Measurements from ENCODE around the gene GDI1. TPM values are rescaled to one million over a fixed set of nuclear protein-coding genes. Genes with fewer than 3 reads are reported as not detected.

GDI1 gene
- total RNA-seq, 1 donor from 2014 or later = 55.4 TPM

DNA sequence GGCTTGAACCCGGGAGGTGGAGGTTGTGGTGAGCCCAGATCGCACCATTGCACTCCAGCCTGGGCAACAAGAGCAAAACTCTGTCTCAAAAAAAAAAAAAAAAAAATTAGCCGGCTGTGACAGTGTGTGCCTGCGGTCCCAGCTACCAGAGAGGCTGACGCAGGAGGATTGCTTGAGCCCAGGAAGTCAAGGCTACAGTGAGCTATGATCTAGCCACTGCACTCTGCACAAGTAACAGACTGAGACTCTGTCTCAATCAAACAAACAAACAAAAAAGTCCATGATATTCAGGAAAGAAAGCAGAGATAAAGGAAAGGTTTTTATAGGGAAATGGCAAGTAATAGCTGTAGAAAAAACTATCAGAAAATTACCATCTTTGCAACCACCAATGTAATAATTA, 44.2 kb downstream of the GDI1 start:
- DNase-seq (ENCODE audit: low spot score) = no peak

DNA sequence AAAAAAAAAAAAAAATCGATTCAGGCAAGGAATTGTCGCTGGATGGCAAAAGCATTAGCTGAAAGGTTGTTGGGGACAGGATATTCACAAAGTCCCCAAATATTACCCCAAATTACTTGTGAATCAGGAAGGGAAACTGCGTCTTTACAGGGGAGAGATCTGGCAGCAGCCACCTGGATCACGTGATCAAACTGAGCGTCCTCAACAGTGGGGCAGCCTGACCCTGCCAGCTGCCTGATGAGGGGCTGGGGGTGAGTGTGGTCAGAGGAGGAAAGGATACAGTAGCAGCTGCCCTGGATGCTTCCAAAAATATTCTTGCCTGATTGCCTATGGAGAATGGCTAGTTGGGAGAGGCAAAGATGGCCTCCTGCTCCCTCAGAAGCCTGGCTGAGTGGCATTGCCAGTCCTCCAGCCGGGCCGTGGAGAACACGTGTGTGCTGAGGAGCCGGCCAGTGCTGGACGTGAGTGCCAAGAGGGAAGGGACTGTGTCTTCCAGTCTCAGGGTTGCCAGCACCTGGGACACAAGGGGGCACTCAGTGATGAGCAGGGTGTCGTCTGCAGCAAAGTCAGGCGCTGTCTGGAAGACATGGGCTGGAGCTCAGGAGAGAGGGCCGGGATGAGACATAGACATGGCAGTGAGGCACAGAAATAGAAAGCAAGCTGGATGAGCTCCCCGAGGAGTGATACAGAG, 45.1 kb downstream of the GDI1 start:
- no peak for DNase-seq (ENCODE audit: low spot score)

DNA sequence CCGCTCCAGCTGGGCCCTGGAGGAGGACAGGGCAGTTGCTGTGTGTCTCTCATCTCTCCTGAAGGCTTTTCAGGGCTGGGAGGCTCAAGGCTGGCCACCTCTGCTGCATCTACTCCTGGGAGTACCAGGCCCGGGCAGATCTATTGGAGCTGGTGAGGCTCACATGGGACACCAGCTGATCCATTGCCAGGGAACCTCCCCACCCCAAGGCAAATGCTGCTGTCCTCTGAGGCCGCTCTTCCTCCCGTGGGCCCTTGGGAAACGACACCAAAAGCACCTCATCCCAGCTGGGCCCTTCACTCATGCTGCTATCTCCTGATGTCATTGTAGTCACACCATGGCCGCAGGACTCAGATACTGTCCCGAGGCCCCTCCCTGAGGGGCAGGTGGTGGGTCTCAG, 45.8 kb downstream of the GDI1 start:
- DNase-seq (ENCODE audit: low spot score) = no peak

DNA sequence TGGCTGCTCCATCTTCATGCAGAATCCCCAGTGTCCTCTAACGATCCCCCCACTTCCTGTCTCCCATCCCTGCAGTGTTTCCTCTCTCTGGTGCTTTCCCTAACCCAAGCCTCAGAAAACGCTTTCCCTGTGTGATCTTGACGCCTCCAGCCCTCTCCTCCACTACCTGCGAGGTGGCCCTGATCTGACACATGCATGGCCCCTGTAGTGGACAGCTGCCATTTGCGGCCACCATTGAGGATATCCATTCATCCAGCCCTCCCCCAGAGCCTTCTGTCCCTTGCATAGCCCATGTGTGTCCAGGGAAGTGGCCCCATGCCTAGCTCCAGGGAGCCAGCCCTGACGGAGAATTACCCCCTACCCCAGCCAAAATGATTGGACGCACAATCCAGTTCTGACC, 46.4 kb downstream of the GDI1 start:
- DNase-seq (ENCODE audit: low spot score) = no peak

DNA sequence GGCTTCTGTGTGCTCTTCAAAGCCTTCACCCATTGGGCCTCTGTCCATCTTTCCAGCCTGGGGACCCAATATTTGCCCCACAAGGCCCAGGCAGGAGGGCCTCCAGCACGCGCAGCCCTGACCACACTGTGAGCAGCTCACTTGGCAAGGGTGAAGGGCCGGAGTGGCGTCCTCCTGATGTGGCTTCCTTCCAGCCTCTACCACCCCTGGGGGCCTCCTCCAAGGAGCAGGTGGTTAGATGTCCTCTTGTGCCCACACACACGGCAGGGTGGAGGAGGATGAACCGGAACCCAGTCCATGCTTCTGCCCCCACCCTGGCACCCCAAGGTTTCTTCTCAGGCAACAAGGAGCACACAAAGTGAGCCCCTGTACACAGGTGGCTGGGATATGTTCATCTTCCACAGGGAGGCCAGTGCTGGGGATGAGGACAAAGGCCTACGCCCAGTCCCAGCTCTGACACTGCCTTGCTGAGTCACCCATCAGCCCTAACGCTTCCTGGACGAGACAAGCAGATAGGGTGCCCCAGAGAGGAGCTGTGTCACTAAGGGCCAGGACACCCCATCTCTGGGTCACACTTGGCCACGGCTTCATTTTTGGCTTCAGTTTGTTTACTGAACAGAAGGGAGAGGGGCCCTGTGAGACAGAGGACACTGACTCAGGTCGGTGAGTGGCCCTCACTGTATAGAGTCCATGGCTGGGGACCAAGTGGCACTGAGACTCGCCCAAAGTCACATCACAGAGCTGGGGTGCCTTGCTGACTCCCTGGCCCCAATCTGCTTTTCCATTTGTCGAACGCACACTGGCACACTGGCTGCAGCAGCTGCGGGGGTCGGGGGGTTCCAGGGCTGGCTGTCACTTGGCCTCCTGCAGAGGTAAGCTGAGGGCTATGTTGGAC, 47.5 kb downstream of the GDI1 start:
- DNase-seq (ENCODE audit: low spot score) = no peak

DNA sequence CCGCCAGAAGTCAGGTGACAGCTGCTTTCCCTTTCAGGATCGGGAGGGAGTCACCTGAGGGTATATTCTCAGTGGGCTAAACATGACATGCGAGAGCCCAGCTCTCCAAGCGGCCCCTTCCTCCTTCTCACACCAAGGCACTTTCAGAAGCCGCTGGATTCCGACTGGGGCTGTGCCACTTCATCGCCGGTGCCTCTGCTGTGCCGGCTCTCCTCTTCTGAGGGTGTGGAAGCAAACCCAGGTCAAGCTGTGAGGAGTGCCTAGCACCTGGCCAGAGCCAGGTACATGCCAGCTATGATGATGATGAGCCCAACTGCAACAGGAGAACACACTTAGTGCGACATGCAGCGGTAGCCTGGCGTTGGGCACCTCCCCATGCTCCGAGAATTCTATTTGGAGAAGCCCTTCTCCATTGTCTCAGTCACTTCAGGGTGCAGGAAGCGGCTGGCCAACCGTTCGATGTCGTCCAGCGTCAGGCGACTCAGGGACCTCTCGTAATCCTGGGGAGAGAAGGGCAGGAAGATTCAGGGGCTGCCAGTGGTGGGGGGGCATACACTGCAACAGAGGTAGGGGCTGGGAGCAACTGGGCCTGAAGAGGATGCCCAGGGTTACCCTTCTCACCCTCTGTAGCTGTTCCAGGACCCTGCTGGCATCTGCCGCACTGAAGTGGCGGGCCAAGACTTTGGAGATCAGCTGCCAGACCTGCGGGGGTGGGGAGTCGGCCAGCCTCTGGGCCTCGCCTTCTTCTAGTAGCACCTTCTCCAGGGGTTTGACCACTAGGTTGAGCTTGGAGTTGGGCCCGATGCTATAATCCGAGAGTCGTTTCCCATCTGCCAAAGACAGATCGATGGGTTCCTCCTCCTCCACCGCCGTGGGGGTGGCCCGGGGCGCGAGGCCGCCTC, 48.4 kb downstream of the GDI1 start:
- DNase-seq (ENCODE audit: low spot score) = no peak

DNA sequence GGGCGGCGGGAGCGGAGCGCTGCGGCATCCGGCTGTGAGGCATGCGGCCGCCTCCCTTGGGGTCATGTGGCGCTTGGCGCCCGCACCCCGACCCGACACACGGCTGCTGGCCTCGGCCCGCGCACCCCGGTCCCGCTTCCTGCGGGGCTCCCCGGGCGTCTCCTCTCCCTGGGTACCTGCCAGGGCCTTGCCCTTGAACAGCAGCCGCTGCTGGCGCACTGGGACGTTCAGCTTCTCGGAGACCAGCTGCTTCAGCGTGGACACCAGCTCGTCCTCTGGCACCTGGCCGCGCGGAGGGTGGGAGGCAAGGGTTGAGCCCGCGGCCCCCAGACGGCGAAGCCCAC, 49.1 kb downstream of the GDI1 start:
- peak; percentile 6 for DNase-seq (ENCODE audit: low spot score)

DNA sequence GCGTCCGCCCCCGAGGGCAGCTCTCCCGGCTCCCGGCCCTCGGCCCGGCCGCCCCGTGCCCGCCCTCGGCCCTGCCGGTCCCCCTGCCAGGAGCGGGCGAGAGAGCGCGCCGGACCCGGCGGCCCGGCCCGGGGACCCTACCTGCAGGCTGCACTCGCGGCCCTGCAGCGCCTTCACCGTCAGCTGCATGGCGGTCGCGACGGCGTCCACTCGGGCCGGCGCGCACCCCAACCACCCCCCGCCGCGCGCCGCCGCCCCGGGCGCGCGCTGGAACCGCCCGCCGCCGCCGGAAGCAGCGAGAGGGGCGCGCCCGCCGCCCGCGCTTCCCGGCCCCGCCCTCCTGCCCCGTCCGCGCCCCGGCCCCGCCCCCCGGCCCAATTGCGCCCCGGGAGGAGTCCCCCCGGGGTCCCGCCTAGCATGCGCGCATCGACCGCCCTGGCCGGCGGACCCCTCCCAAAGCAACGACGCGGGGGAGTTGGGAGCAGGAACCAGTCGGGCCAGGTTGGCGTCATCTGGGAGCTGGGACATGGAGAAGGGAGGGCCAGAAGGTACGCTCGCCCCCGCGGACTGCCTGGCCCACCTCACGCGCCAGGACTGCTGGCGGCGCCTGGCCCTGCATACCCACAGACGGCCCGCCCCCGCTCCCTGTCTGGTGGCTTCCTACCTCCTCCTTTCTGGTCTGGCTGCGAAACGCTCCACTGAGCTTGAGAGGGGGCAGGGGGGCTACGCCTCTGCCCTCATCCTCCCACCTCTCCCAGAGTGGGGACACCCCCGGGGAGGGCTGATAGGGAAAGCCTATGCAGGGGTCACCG, 49.6 kb downstream of the GDI1 start, which contains the start of gene UBL4A:
Gene UBL4A (minus strand): TSS at position 220 of the 812 bp plus-strand sequence. CDS start 31 bp downstream, at position 189.
- peak; percentile 73 for DNase-seq (ENCODE audit: low spot score)

DNA sequence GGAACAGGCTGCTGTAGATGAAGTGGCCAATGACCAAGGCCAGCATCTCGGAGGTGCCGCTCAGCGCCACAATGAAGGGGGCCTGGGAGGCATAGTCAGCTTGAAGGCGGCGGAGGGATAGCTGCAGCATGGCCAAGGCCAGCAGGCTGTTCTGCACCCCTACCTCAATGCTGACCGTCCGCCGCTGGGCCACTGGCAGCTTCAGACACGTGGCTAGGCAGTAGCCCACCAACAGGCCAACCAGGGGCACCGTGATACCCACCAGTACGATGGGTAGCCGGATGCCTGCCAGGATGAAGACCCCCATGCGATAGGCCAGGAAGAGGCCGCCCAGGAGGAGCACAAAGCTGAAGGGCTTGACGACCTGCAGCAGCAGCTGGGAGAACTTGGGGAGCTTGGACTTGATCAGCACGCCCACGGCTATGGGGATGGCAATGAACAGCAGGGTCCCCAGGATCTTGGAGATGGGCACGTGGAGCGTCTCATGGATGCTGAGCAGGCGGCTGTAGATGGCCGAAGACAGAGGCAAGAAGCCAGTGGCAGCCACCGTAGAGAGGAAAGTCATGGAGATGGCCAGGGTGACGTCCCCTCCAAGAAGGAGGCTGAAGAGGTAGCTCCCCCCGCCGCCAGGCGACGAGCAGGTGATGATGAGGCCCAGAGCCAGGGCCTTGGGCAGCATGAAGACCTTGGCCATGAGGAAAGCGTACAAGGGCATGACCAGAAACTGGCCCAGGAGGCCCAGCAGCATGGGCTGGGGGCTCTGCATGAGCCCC, 50.8 kb downstream of the GDI1 start:
- no peak for DNase-seq (ENCODE audit: low spot score)

DNA sequence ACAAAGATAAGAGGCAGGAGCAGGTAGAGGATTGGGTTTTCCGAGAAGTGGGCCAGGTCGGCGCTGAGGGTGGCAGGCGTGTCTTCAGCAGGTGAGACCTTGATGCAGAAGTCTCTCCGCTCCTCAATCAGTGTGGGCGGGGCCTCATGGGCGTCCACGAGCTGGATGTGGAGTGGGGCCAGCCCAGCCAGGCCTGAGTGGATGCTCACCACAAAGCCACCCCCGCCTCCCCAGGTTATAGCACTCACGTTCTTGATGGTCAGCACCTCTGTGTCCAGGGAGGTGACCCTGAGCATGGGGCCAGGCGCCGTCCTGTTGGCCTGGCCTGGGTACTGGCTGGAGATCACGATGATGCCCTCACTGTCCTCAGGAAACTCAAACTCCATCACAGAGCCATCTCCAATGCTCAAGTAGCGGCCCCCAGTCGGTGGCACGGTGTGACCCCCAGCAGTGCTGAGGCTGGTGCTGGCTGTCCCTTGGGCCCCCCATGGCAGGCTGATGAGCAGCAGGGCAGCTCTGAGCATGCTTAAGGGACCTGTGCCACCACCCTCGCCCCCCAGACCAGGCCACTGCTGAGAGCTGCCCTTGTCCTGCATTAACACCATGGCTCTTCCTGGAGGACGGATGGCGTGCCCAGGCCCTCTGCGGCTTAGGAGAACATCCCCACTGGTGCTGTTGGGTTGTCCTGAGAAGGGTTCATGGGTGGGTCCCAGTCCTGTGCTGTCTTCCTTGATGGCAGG, 51.6 kb downstream of the GDI1 start:
- no peak for DNase-seq (ENCODE audit: low spot score)

DNA sequence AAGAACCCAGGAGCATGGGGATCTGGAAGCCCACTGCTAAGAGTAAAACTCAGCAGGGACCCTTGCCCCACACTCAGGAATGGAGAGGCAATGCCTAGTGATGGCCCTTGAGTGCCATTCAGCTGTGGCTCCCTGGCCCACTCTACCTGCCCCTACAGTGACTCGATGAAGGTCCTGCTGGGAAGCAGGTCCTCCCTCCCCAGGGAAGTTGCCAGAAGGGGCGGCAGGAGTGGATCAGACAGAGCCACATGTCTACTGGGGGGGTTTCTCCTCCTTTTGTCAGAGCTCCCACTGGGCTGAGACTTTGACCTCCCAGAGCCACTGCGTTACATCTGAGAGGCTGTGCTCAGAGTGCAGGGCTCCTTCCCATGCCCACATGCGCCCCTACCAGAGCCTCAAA, 52.2 kb downstream of the GDI1 start:
- DNase-seq (ENCODE audit: low spot score) = no peak

DNA sequence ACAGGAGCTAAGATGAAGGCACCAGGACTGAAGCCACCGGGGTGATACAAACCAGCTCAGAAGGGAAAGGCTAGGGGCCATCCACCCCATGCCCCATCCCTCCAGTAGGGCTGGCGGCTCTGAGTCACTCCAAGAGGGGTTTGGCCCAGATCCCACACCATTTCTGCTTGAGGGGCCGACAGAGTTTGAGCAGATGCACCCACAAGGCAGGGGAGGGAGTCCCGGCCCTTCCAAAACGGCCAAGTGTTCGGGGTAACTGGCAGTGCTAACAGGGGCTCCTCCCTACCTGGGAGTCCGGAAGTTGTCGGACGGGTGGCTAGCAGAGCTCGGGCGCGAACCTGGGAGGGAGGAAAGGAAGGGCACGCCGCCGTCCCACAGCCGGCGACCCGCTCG, 53.1 kb downstream of the GDI1 start:
- DNase-seq (ENCODE audit: low spot score) = peak; percentile 44

DNA sequence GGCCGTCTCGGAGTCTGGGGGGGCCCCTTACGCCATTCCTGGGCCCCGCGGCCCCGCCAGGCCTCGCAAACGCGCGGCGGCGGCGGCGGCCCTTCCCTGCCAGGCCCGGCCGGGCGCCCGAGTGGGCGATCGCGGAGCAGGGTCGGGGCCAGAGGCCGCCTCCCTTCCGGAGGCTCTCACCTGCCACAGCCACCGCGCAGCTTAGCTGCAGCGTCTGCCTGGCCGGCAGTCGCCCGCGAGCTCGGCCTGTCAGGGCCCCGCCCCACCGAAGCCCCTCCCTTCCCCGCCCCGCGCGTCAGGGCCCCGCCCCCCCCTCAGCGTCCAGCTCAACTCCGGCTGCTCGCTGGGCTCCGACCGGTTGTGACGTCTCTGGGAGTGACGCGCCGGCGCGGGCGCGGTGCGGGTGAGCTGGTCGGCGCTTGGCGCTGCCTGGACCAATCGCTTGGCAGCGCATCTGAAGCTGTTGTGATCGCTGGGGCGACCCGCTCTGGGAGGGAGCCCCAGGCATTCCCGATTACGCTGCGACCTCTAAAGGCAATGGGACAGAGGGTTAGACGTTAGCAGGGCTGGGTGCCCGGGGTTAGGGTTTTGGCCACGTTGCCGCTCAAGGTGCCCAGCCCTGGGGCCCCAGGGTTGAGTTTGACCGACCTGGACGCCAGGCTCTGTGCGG, 53.6 kb downstream of the GDI1 start, which contains the start of gene SLC10A3:
Gene SLC10A3 (minus strand): TSS at position 216 of the 670 bp plus-strand sequence. CDS start 1,689 bp downstream, outside the sequence.
- peak; percentile 94 for DNase-seq (ENCODE audit: low spot score)

Other genes starting within 250 kb of the GDI1 start
- not detected for gene OPN1MW2, start 217.4 kb upstream of the GDI1 start, total RNA-seq (ENCODE audit: insufficient read depth, low replicate concordance)
- not detected for gene OPN1MW3, start 179.6 kb upstream of the GDI1 start, total RNA-seq (ENCODE audit: insufficient read depth, low replicate concordance)
- gene TEX28, start 142.0 kb upstream of the GDI1 start, total RNA-seq (ENCODE audit: insufficient read depth, low replicate concordance) = not detected
- gene TKTL1, start 141.4 kb upstream of the GDI1 start, total RNA-seq (ENCODE audit: insufficient read depth, low replicate concordance) = 22.4 TPM
- 4,615 TPM for gene FLNA, start 62.5 kb upstream of the GDI1 start, total RNA-seq (ENCODE audit: insufficient read depth, low replicate concordance)
- gene EMD, start 57.9 kb upstream of the GDI1 start, total RNA-seq (ENCODE audit: insufficient read depth, low replicate concordance) = 22.9 TPM
- gene RPL10, start 38.8 kb upstream of the GDI1 start, total RNA-seq (ENCODE audit: insufficient read depth, low replicate concordance) = 2,985 TPM
- 27.7 TPM for gene DNASE1L1, start 27.9 kb upstream of the GDI1 start, total RNA-seq (ENCODE audit: insufficient read depth, low replicate concordance)
- 33.7 TPM for gene TAFAZZIN, start 25.6 kb upstream of the GDI1 start, total RNA-seq (ENCODE audit: insufficient read depth, low replicate concordance)
- 31.5 TPM for gene ATP6AP1, start 8.5 kb upstream of the GDI1 start, total RNA-seq (ENCODE audit: insufficient read depth, low replicate concordance)
- 19.3 TPM for gene FAM50A, start 7.0 kb downstream of the GDI1 start, total RNA-seq (ENCODE audit: insufficient read depth, low replicate concordance)
- gene PLXNA3, start 21.1 kb downstream of the GDI1 start, total RNA-seq (ENCODE audit: insufficient read depth, low replicate concordance) = 10.1 TPM
- gene LAGE3, start 42.1 kb downstream of the GDI1 start, total RNA-seq (ENCODE audit: insufficient read depth, low replicate concordance) = 14.9 TPM
- 15.2 TPM for gene UBL4A, start 49.5 kb downstream of the GDI1 start, total RNA-seq (ENCODE audit: insufficient read depth, low replicate concordance)
- gene SLC10A3, start 53.5 kb downstream of the GDI1 start, total RNA-seq (ENCODE audit: insufficient read depth, low replicate concordance) = 10.4 TPM
- 33.2 TPM for gene FAM3A, start 79.1 kb downstream of the GDI1 start, total RNA-seq (ENCODE audit: insufficient read depth, low replicate concordance)
- 12.3 TPM for gene G6PD, start 109.7 kb downstream of the GDI1 start, total RNA-seq (ENCODE audit: insufficient read depth, low replicate concordance)
- gene IKBKG, start 110.5 kb downstream of the GDI1 start, total RNA-seq (ENCODE audit: insufficient read depth, low replicate concordance) = 4.8 TPM
- gene CTAG1A, start 148.0 kb downstream of the GDI1 start, total RNA-seq (ENCODE audit: insufficient read depth, low replicate concordance) = not detected
- gene CTAG1B, start 182.1 kb downstream of the GDI1 start, total RNA-seq (ENCODE audit: insufficient read depth, low replicate concordance) = not detected
- not detected for gene CTAG2, start 216.4 kb downstream of the GDI1 start, total RNA-seq (ENCODE audit: insufficient read depth, low replicate concordance)

Measured in umbilical cord (tissue), 2 donors.